Dedifferentiated amniotic fluid mesenchymal stem cell (primary cell): ENCODE results near the gene TMEM129.
A peak's percentile ranks its signal among the peaks of the same experiment; 100 is the strongest.

ENCODE experiments used
- DNase-seq: peaks from one replicate; pipeline ENCODE4 v3.0.0-alpha.2; 2016; ENCODE audit errors: extremely low spot score

The TMEM129 gene

GRCh38 chr4:1721003-1721665, at the start of gene TMEM129, which contains the start of gene TACC3:
TSS of gene TMEM129 (minus strand) at chr4:1721323. CDS start at chr4:1720837, 486 bp downstream.
TSS of gene TACC3 (plus strand) at chr4:1721521. CDS start at chr4:1723422, 1,901 bp downstream.
- DNase-seq, result peak; percentile 82

GRCh38 chr4:1770791-1771231, 49.7 kb upstream of the TMEM129 start:
- DNase-seq, result no peak

- DNase-seq, result no peak
Measured at GRCh38 chr4:1770245-1770644, 49.1 kb upstream of the TMEM129 start.

- DNase-seq, result no peak
Measured at GRCh38 chr4:1769692-1770091, 48.6 kb upstream of the TMEM129 start.

- no peak for DNase-seq
Measured at GRCh38 chr4:1768367-1769034, 47.4 kb upstream of the TMEM129 start.

- no peak for DNase-seq
Measured at GRCh38 chr4:1767770-1768366, 46.7 kb upstream of the TMEM129 start.

- DNase-seq, result no peak
Measured at GRCh38 chr4:1767061-1767769, 46.1 kb upstream of the TMEM129 start.

- DNase-seq, result no peak
Measured at GRCh38 chr4:1766106-1767060, 45.3 kb upstream of the TMEM129 start.

- no peak for DNase-seq
Measured at GRCh38 chr4:1765409-1766072, 44.4 kb upstream of the TMEM129 start.

GRCh38 chr4:1764670-1765069, 43.5 kb upstream of the TMEM129 start:
- no peak for DNase-seq

- DNase-seq, result peak; percentile 27
Measured at GRCh38 chr4:1763550-1764080, 42.5 kb upstream of the TMEM129 start.

GRCh38 chr4:1763070-1763549, 42.0 kb upstream of the TMEM129 start:
- DNase-seq, result no peak

- no peak for DNase-seq
Measured at GRCh38 chr4:1762264-1763010, 41.3 kb upstream of the TMEM129 start.

GRCh38 chr4:1761130-1761689, 40.1 kb upstream of the TMEM129 start:
- no peak for DNase-seq

GRCh38 chr4:1760521-1761071, 39.5 kb upstream of the TMEM129 start:
- DNase-seq, result no peak

GRCh38 chr4:1759818-1760223, 38.7 kb upstream of the TMEM129 start:
- no peak for DNase-seq

- DNase-seq, result no peak
Measured at GRCh38 chr4:1759170-1759817, 38.2 kb upstream of the TMEM129 start.
